IMR-90 (cell line): ENCODE results near the gene NHSL2. TPM values are rescaled to one million over a fixed set of nuclear protein-coding genes. Genes with fewer than 3 reads are reported as not detected.

Experiments used
- ATAC-seq: fragments of 200-7000 bp; cut with Tn5 transposase; 2 replicates; pipeline ENCODE4 v1.9.1; 2020; ENCODE audit warnings: low read depth, mild to moderate bottlenecking, moderate library complexity
- BruUV-seq: library from RNA; stranded (reverse); fragments of 400-500 nt; replicated peaks from 2 replicates; lab custom pipeline; 2021; lab: Mats Ljungman, UMichigan
- CTCF ChIA-PET: fragments of 300-600 bp; formaldehyde crosslinking; extraction: SDS; loops from one replicate; lab custom pipeline; 2021; ENCODE audit warnings: antibody characterized with exemption; lab: Yijun Ruan, JAX
- POLR2A ChIA-PET: fragments of 300-600 bp; sonication (Branson Sonifier 250); formaldehyde crosslinking; loops from one replicate; lab custom pipeline; 2022; ENCODE audit warnings: antibody characterized with exemption; ENCODE audit not compliant: unreplicated experiment; lab: Charles Lee
- DNase-seq: peaks from one replicate; pipeline ENCODE4 v3.0.0; 2013
- H2AFZ ChIP-seq: replicated peaks from 2 replicates; pipeline ENCODE3; 2013; ENCODE audit warnings: low read length, mild to moderate bottlenecking; ENCODE audit not compliant: poor library complexity
- H2AK5ac ChIP-seq: 2 replicates; pipeline ENCODE4 v1.6.1; 2013; ENCODE audit warnings: low read depth, low read length, inconsistent platforms
- H2AK9ac ChIP-seq: replicated peaks from 2 replicates; pipeline ENCODE3; 2013; ENCODE audit warnings: mild to moderate bottlenecking, low read depth, low read length, moderate library complexity; ENCODE audit not compliant: poor library complexity
- H2BK120ac ChIP-seq: 2 replicates; pipeline ENCODE4 v1.6.1; 2013; ENCODE audit warnings: low read depth, low read length, inconsistent platforms
- H2BK15ac ChIP-seq: 3 replicates; pipeline ENCODE4 v1.6.1; 2013; ENCODE audit warnings: low read depth, low read length, inconsistent platforms
- H2BK20ac ChIP-seq: 2 replicates; pipeline ENCODE4 v1.6.1; 2013; ENCODE audit warnings: low read depth, mild to moderate bottlenecking, inconsistent platforms, low read length, moderate library complexity
- H2BK5ac ChIP-seq: 2 replicates; pipeline ENCODE4 v1.6.1; 2013; ENCODE audit warnings: mild to moderate bottlenecking, low read depth, low read length, inconsistent platforms; ENCODE audit not compliant: poor library complexity, severe bottlenecking
- H3K14ac ChIP-seq: replicated peaks from 2 replicates; pipeline ENCODE4 v1.6.1; 2013; ENCODE audit warnings: low read depth, low read length, inconsistent platforms
- H3K18ac ChIP-seq: 2 replicates; pipeline ENCODE4 v1.6.1; 2013; ENCODE audit warnings: low read depth, low read length, control low read depth
- H3K23ac ChIP-seq: 2 replicates; pipeline ENCODE4 v1.6.1; 2013; ENCODE audit warnings: low read depth, low read length, inconsistent platforms
- H3K27ac ChIP-seq: 2 replicates; pipeline ENCODE4 v1.5.1; 2013; ENCODE audit warnings: mild to moderate bottlenecking, control low read depth, low read length; ENCODE audit not compliant: insufficient read depth
- H3K27me3 ChIP-seq: 2 replicates; pipeline ENCODE4 v1.6.1; 2013; ENCODE audit warnings: low read length; ENCODE audit not compliant: control insufficient read depth, insufficient read depth
- H3K36me3 ChIP-seq: 2 replicates; pipeline ENCODE4 v1.6.1; 2013; ENCODE audit warnings: low read length, mixed read lengths; ENCODE audit not compliant: control insufficient read depth, insufficient read depth
- H3K4ac ChIP-seq: 2 replicates; pipeline ENCODE4 v1.6.1; 2013; ENCODE audit warnings: low read depth, low read length, inconsistent platforms
- H3K4me1 ChIP-seq: 2 replicates; pipeline ENCODE4 v1.6.1; 2013; ENCODE audit warnings: low read length, mixed read lengths; ENCODE audit not compliant: control insufficient read depth, insufficient read depth
- H3K4me2 ChIP-seq: 2 replicates; pipeline ENCODE4 v1.6.1; 2013; ENCODE audit warnings: low read depth, mild to moderate bottlenecking, control low read depth, low read length, moderate library complexity
- H3K4me3 ChIP-seq: 2 replicates; pipeline ENCODE4 v1.5.1; 2013; ENCODE audit warnings: low read depth, mild to moderate bottlenecking, control low read depth, low read length, moderate library complexity; ENCODE audit not compliant: insufficient read depth
- H3K56ac ChIP-seq: 2 replicates; pipeline ENCODE4 v1.6.1; 2013; ENCODE audit warnings: low read length, inconsistent platforms; ENCODE audit not compliant: insufficient read depth; ENCODE audit errors: extremely low read depth
- H3K79me1 ChIP-seq, 2 experiments: 2 replicates each; pipeline ENCODE4 v1.6.1; 2013; ENCODE audit warnings: low read length in 2 of 2, inconsistent platforms in 1 of 2, low read depth in 1 of 2
- H3K9ac ChIP-seq: 2 replicates; pipeline ENCODE4 v1.6.1; 2013; ENCODE audit warnings: low read depth, low read length, control low read depth
- H3K9me1 ChIP-seq: 2 replicates; pipeline ENCODE4 v1.6.1; 2013; ENCODE audit warnings: low read length, inconsistent platforms; ENCODE audit not compliant: insufficient read depth
- H3K9me3 ChIP-seq: 2 replicates; pipeline ENCODE4 v1.6.1; 2013; ENCODE audit warnings: low read length; ENCODE audit not compliant: control insufficient read depth, insufficient read depth
- H4K20me1 ChIP-seq: 2 replicates; pipeline ENCODE4 v1.6.1; 2013; ENCODE audit warnings: low read length, inconsistent platforms; ENCODE audit not compliant: insufficient read depth
- H4K5ac ChIP-seq: 2 replicates; pipeline ENCODE4 v1.6.1; 2013; ENCODE audit warnings: mild to moderate bottlenecking, low read depth, low read length, control low read depth
- H4K8ac ChIP-seq, 2 experiments: 2 replicates each; pipeline ENCODE4 v1.6.1; 2013; ENCODE audit warnings: low read depth in 2 of 2, low read length in 2 of 2, control low read depth in 1 of 2, inconsistent platforms in 1 of 2
- H4K91ac ChIP-seq: 2 replicates; pipeline ENCODE4 v1.6.1; 2013; ENCODE audit warnings: low read depth, low read length, inconsistent platforms; ENCODE audit not compliant: insufficient read depth
- BHLHE40 ChIP-seq: fragments of 150-350 bp; IDR thresholded peaks from 2 replicates; pipeline ENCODE4 v1.6.1; 2016; ENCODE audit warnings: mild to moderate bottlenecking, low read depth, low read length
- CEBPB ChIP-seq: IDR thresholded peaks from 2 replicates; pipeline ENCODE4 v1.6.1; 2012; ENCODE audit warnings: low read depth, low read length, improper control_type of control experiment
- CHD1 ChIP-seq: IDR thresholded peaks from 2 replicates; pipeline ENCODE4 v1.6.1; 2012; ENCODE audit warnings: low read depth, low read length, improper control_type of control experiment
- CTCF ChIP-seq: conservative IDR thresholded peaks from 2 replicates; pipeline ENCODE4 v1.5.1; 2012; ENCODE audit warnings: mild to moderate bottlenecking, low read depth, low read length, improper control_type of control experiment
- FOS ChIP-seq: fragments of 150-350 bp; IDR thresholded peaks from 2 replicates; pipeline ENCODE4 v1.6.1; 2016; ENCODE audit warnings: low read depth, low read length
- MAFK ChIP-seq: IDR thresholded peaks from 2 replicates; pipeline ENCODE4 v1.6.1; 2012; ENCODE audit warnings: low read depth, low read length, improper control_type of control experiment
- MAZ ChIP-seq: IDR thresholded peaks from 2 replicates; pipeline ENCODE4 v1.6.1; 2012; ENCODE audit warnings: low read depth, mild to moderate bottlenecking, low read length, improper control_type of control experiment, moderate library complexity, borderline replicate concordance
- MXI1 ChIP-seq: IDR thresholded peaks from 2 replicates; pipeline ENCODE4 v1.6.1; 2012; ENCODE audit warnings: low read depth, mild to moderate bottlenecking, low read length, moderate library complexity, borderline replicate concordance
- NFE2L2 ChIP-seq: fragments of 150-350 bp; IDR thresholded peaks from 2 replicates; pipeline ENCODE4 v1.6.1; 2016; ENCODE audit warnings: low read depth, mild to moderate bottlenecking, low read length
- POLR2A ChIP-seq: IDR thresholded peaks from 2 replicates; pipeline ENCODE4 v1.6.1; 2012; ENCODE audit warnings: mild to moderate bottlenecking, low read depth, low read length
- RAD21 ChIP-seq: IDR thresholded peaks from 2 replicates; pipeline ENCODE4 v1.6.1; 2012; ENCODE audit warnings: low read length, improper control_type of control experiment
- RCOR1 ChIP-seq: IDR thresholded peaks from 2 replicates; pipeline ENCODE4 v1.6.1; 2012; ENCODE audit warnings: mild to moderate bottlenecking, low read length, improper control_type of control experiment; ENCODE audit not compliant: insufficient replicate concordance
- RFX5 ChIP-seq: IDR thresholded peaks from 2 replicates; pipeline ENCODE4 v1.8.0; 2012; ENCODE audit warnings: low read depth, mild to moderate bottlenecking, low read length, moderate library complexity
- SMC3 ChIP-seq: fragments of 150-350 bp; IDR thresholded peaks from 2 replicates; pipeline ENCODE4 v1.6.1; 2016; ENCODE audit warnings: low read depth, mild to moderate bottlenecking, antibody characterized with exemption, low read length, moderate library complexity
- USF2 ChIP-seq: fragments of 150-350 bp; IDR thresholded peaks from 2 replicates; pipeline ENCODE4 v1.6.1; 2017; ENCODE audit warnings: mild to moderate bottlenecking, antibody characterized with exemption, low read length, low read depth
- WGBS, 2 experiments: methylation state at CpG; one replicate each; pipeline versions ENCODE4 v1.1.5 to v1.1.7; 2013; ENCODE audit warnings: missing lambda C conversion rate in 2 of 2; ENCODE audit not compliant: insufficient read length in 1 of 2; ENCODE audit errors: extremely low coverage in 2 of 2; 5-methylcytosine and 5-hydroxymethylcytosine counted together
- dilution Hi-C: fragments of 300-500 bp; cut with HindIII; formaldehyde crosslinking; loops from one replicate; pipeline ENCODE4 v1.14.3; 2018; ENCODE audit warnings: low sequenced_read_pairs; ENCODE audit not compliant: unreplicated experiment
- in situ Hi-C: fragments of 300-500 bp; cut with MboI; formaldehyde crosslinking; loops from 3 replicates; pipeline ENCODE4 v1.14.3; 2019; ENCODE audit warnings: low sequenced_read_pairs, inconsistent platforms, mixed read lengths
- intact Hi-C: fragments of 100-400 bp; cut with micrococcal nuclease; formaldehyde crosslinking; loops from 2 replicates; pipeline ENCODE4 v1.10.0; 2022
- polyA plus RNA-seq, 3 experiments: library from polyadenylated mRNA; depleted of rRNA; stranded (reverse); fragments of >200 nt; gene quantifications; 2 replicates each; pipeline ENCODE4 v1.2.3, GENCODE V29; 2012; ENCODE audit warnings: low replicate concordance in 1 of 3
- total RNA-seq: library from RNA; depleted of rRNA; stranded (reverse); fragments of >200 nt; gene quantifications from 2 replicates; pipeline ENCODE4 v1.2.3, GENCODE V29; 2012
- TF ChIP-seq, protein P1 (sequence below): fragments of 150-350 bp; IDR thresholded peaks from 2 replicates; pipeline ENCODE4 v1.6.1; 2016; ENCODE audit warnings: low read depth, mild to moderate bottlenecking, low read length, moderate library complexity, borderline replicate concordance

NHSL2 gene
- total and polyA plus RNA-seq, 2 of the 4 experiments (the other 2 are of a cell fraction), result 0.72 to 0.75 TPM

DNA sequence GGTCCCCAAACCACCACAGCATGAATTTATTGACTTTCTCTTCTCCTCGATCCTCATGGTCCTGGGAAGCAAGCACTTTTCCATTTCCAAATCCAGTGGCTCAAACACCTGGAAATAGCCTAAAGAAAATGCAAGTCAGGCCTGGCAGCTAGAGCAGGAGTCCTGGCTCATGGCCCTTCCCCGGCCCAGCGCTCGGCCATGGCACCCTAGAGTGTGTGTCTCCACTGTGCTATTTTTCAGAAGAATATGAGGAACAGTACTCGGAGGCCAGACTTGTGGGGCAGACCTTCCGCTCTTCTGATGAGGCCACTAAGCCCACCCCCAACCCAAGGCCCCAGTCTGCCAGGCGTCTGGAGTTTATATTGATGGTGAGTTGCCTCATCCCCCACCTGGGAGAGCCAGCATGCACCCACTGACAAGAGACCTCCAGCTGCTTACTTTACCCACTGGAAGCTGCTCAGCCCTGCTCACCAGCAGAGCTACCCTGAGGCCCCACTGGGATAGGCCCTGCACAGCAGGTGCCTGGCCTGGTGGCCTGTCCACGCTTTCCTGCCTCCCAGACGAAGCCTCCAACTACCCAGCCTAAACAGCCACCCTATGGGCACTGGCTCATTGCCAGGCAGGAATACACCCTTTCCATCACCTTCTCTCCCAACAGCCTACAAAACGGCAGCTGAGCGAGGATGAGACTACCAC, 223.4 kb downstream of the NHSL2 start:
- H3K18ac ChIP-seq, result no peak overlapping the region
- H2AK5ac ChIP-seq, result no peak overlapping the region
- WGBS, 2 experiments, result 40% methylated on average over 1 of the region's 11 CpGs; no CpG with 5 or more reads in 1 of the 2 experiments
- CTCF ChIA-PET, result no interaction called here
- in situ Hi-C loops, result no loop called here
- no peaks in the 10 kb centered on the region for H3K36me3 ChIP-seq
- TF ChIP-seq MAZ (no peak), USF2 (no peak), POLR2A (no peak), MAFK (no peak), CHD1 (no peak), FOS (no peak), BHLHE40 (no peak), RCOR1 (no peak), NFE2L2 (no peak), RFX5 (no peak), CTCF (no peak), CEBPB (no peak), MXI1 (no peak), RAD21 (no peak), SMC3 (no peak)
- TF ChIP-seq, protein P1, sequence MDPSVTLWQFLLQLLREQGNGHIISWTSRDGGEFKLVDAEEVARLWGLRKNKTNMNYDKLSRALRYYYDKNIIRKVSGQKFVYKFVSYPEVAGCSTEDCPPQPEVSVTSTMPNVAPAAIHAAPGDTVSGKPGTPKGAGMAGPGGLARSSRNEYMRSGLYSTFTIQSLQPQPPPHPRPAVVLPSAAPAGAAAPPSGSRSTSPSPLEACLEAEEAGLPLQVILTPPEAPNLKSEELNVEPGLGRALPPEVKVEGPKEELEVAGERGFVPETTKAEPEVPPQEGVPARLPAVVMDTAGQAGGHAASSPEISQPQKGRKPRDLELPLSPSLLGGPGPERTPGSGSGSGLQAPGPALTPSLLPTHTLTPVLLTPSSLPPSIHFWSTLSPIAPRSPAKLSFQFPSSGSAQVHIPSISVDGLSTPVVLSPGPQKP, result no peak
- intact Hi-C loops, result no loop called here
- H3K4me3 ChIP-seq, result no peak overlapping the region
- peaks cover 59% of the 10 kb centered on the region for H3K27me3 ChIP-seq
- no peak for DNase-seq
- H3K23ac ChIP-seq, result no peak overlapping the region
- H2AFZ ChIP-seq, result no peak overlapping the region
- no peak overlapping the region for H3K4ac ChIP-seq
- no peak overlapping the region for H4K91ac ChIP-seq
- H3K9me1 ChIP-seq, result no peaks in the 10 kb centered on the region
- H4K5ac ChIP-seq, result no peak overlapping the region
- no peak overlapping the region for H2AK9ac ChIP-seq
- H3K56ac ChIP-seq, result no peak overlapping the region
- no peaks in the 10 kb centered on the region for H3K4me1 ChIP-seq
- H2BK20ac ChIP-seq, result no peak overlapping the region
- H3K14ac ChIP-seq, result no peak overlapping the region
- no peaks in the 10 kb centered on the region for H3K79me1 ChIP-seq
- no peak overlapping the region for H3K9ac ChIP-seq
- peaks cover 7% of the 10 kb centered on the region; the same call in 1 of the 2 replicates for H3K9me3 ChIP-seq
- H2BK5ac ChIP-seq, result no peak overlapping the region
- no peaks in the 10 kb centered on the region for H4K20me1 ChIP-seq
- no peak overlapping the region for H3K4me2 ChIP-seq
- ATAC-seq, result no peak
- BruUV-seq, result no TSS peak
- no peak overlapping the region for H2BK120ac ChIP-seq
- POLR2A ChIA-PET, result no interaction called here
- no peak overlapping the region for H3K27ac ChIP-seq
- dilution Hi-C loops, result no loop called here
- no peak overlapping the region for H2BK15ac ChIP-seq
- H4K8ac ChIP-seq, result no peak overlapping the region
